Gastroesophageal sphincter (tissue), 3 donors: ENCODE data around the gene DRGX.

Experiments used
- POLR2A ChIP-seq, 2 donors: fragments of 450-650 bp; IDR thresholded peaks; one replicate each; pipeline ENCODE4 v1.6.1; 2017; ENCODE audit warnings: antibody characterized with exemption in 2 of 2, mild to moderate bottlenecking in 2 of 2, moderate library complexity in 1 of 2
- POLR2AphosphoS5 ChIP-seq: sonication (generic); formaldehyde crosslinking; IDR thresholded peaks from one replicate; pipeline ENCODE4 v1.6.1; 2017; ENCODE audit warnings: antibody characterized with exemption
- TF ChIP-seq, protein P1 (sequence below), 4 experiments: fragments of 200-600 bp in 2 of 4; fragments of 450-650 bp in 2 of 4; sonication (generic) in 1 of 4; IDR thresholded peaks; one replicate each; pipeline ENCODE4 v1.5.1; 2017 to 2019; ENCODE audit warnings: antibody characterized with exemption in 4 of 4, mild to moderate bottlenecking in 2 of 4, moderate library complexity in 2 of 4

DNA sequence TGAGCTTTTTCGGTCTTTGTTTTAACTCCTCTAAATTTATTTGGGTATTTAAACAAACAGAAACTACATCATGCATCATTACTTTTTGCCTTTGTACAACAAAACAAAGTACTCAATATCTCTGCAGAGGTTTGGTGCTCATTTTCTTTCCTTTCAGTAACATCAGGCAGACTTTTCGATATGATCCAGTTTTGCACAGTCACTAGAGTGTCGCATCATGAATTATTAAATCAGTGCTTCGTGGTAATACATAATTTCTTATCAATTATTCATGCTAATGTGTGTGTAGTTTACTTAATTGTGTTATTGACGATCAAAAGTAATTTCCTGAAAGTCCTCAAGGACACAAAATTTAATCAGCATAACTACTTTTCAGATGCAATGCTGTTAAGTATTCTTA, 31.8 kb downstream of the DRGX start:
- TF ChIP-seq, protein P1, sequence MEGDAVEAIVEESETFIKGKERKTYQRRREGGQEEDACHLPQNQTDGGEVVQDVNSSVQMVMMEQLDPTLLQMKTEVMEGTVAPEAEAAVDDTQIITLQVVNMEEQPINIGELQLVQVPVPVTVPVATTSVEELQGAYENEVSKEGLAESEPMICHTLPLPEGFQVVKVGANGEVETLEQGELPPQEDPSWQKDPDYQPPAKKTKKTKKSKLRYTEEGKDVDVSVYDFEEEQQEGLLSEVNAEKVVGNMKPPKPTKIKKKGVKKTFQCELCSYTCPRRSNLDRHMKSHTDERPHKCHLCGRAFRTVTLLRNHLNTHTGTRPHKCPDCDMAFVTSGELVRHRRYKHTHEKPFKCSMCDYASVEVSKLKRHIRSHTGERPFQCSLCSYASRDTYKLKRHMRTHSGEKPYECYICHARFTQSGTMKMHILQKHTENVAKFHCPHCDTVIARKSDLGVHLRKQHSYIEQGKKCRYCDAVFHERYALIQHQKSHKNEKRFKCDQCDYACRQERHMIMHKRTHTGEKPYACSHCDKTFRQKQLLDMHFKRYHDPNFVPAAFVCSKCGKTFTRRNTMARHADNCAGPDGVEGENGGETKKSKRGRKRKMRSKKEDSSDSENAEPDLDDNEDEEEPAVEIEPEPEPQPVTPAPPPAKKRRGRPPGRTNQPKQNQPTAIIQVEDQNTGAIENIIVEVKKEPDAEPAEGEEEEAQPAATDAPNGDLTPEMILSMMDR (IDR thresholded peaks at IDR 0.05) = no peak
- TF ChIP-seq POLR2A (IDR thresholded peaks at IDR 0.05) (no peak), POLR2AphosphoS5 (no peak)
